Lower lobe of right lung (tissue), 2 donors: ENCODE data around the gene COL18A1. TPM values are rescaled to one million over a fixed set of nuclear protein-coding genes. Genes with fewer than 3 reads are reported as not detected.

Experiments
- ATAC-seq, 2 donors: fragments of 200-7000 bp; cut with Tn5 transposase; one replicate each; pipeline ENCODE4 v1.9.1; 2020 to 2022; ENCODE audit warnings: mild to moderate bottlenecking in 2 of 2, moderate library complexity in 2 of 2
- DNase-seq: peaks from one replicate; pipeline ENCODE4 v3.0.0-alpha.2; 2020
- H3K27ac ChIP-seq: fragments of 200-600 bp; one replicate; pipeline ENCODE4 v1.8.0; 2022
- H3K27me3 ChIP-seq: fragments of 200-600 bp; one replicate; pipeline ENCODE4 v1.8.0; 2022; ENCODE audit warnings: low read depth
- H3K36me3 ChIP-seq: fragments of 200-600 bp; one replicate; pipeline ENCODE4 v1.8.0; 2022; ENCODE audit warnings: mild to moderate bottlenecking
- H3K4me1 ChIP-seq: fragments of 200-600 bp; one replicate; pipeline ENCODE4 v1.8.0; 2022
- H3K4me3 ChIP-seq: fragments of 200-600 bp; one replicate; pipeline ENCODE4 v1.8.0; 2022; ENCODE audit warnings: mild to moderate bottlenecking
- H3K9me3 ChIP-seq: fragments of 200-600 bp; one replicate; pipeline ENCODE4 v1.8.0; 2022
- intact Hi-C: fragments of 100-400 bp; cut with DNase I; formaldehyde crosslinking; loops from one replicate; pipeline ENCODE4 v1.11.0; 2022
- total RNA-seq: library from RNA; stranded (reverse); fragmentation: NEBNext Ultra II Directional; extraction: Animal tissue kit (Norgen Biotek cat#: 25700); gene quantifications from one replicate; pipeline ENCODE4 v1.2.1, GENCODE V29; 2021
- TF ChIP-seq, protein P1 (sequence below): fragments of 200-600 bp; IDR thresholded peaks from one replicate; pipeline ENCODE4 v1.8.0; 2022; ENCODE audit warnings: antibody characterized with exemption, mild to moderate bottlenecking
- donor health status: DM: no; HTN: yes; CAD: no; lungs with severe emphysema.

Gene COL18A1
- total RNA-seq, 1 donor from 2014 or later = 45.1 TPM

- DNase-seq (no peak), ATAC-seq (no peak)
Measured at GRCh38 chr21:45480701-45481500, 75.9 kb downstream of the COL18A1 start.

GRCh38 chr21:45481566-45481965 lies 76.6 kb downstream of the COL18A1 start:
- ATAC-seq (no peak), DNase-seq (no peak)
- peaks cover 20% of the 10 kb centered on the region for H3K4me1 ChIP-seq
- H3K27ac ChIP-seq = no peak overlapping the region
- intact Hi-C loops = no loop called here
- TF ChIP-seq, protein P1, sequence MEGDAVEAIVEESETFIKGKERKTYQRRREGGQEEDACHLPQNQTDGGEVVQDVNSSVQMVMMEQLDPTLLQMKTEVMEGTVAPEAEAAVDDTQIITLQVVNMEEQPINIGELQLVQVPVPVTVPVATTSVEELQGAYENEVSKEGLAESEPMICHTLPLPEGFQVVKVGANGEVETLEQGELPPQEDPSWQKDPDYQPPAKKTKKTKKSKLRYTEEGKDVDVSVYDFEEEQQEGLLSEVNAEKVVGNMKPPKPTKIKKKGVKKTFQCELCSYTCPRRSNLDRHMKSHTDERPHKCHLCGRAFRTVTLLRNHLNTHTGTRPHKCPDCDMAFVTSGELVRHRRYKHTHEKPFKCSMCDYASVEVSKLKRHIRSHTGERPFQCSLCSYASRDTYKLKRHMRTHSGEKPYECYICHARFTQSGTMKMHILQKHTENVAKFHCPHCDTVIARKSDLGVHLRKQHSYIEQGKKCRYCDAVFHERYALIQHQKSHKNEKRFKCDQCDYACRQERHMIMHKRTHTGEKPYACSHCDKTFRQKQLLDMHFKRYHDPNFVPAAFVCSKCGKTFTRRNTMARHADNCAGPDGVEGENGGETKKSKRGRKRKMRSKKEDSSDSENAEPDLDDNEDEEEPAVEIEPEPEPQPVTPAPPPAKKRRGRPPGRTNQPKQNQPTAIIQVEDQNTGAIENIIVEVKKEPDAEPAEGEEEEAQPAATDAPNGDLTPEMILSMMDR = no peak
- no peaks in the 10 kb centered on the region for H3K27me3 ChIP-seq
- H3K36me3 ChIP-seq = peaks cover 24% of the 10 kb centered on the region
- H3K9me3 ChIP-seq = no peaks in the 10 kb centered on the region
- no peak overlapping the region for H3K4me3 ChIP-seq

More at GRCh38 chr21:45480701-45481500, 75.9 kb downstream of the COL18A1 start:
- Histone ChIP-seq H3K36me3 (peaks cover 28% of the 10 kb centered on the region), H3K27ac (no peak overlapping the region), H3K9me3 (no peaks in the 10 kb centered on the region), H3K27me3 (no peaks in the 10 kb centered on the region), H3K4me1 (peaks cover 20% of the 10 kb centered on the region), H3K4me3 (no peak overlapping the region)
- TF ChIP-seq, protein P1 = no peak
- intact Hi-C loops = no loop called here

DNA sequence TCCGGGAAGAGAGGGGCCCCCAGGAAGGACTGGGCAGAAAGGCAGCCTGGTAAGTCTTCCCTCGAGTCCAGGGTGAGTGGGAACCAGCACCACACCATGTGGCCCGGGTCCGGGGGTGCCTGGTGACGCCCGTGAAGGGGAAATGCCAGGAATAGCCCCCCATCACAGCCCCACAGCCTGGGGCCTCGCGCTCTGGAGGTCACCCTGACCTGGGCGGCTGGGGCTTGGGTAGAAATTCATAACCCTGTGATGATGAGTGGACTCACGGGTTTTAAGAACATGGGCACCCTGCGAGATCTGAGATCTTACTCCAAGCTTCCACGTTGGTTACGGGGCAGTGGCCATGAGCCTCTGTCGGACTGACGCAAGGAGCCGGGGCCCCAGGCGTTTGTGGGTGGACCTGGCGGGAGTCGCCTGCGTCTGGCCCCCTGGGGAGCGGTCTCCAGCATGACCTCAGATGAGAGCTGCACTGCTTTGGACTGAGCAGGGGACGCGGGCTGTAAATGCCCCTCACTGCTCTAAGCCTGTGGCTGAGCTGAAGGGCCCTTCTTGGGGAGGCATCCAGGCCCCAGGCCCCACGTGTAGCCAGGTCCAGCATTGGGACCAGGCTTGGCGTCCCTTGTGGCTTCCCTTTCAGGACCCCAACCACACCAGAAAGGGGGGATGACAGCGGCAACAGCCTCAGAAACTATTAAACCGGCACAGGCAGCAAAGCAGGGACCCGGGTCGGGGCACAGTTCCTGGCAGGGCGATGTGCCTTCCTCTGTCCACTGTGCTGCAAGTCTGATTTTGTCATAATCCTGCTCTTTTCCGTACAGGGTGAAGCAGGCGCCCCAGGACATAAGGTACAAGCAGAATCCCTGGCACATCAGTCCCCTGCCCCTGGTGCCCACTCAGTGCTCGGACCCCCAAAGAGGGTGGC lies 77.3 kb downstream of the COL18A1 start:
- intact Hi-C loops = no loop called here
- Histone ChIP-seq H3K27ac (peak overlapping the region; percentile 79), H3K4me3 (peak overlapping the region; percentile 27), H3K36me3 (peaks cover 28% of the 10 kb centered on the region), H3K27me3 (no peaks in the 10 kb centered on the region), H3K9me3 (no peaks in the 10 kb centered on the region), H3K4me1 (peaks cover 20% of the 10 kb centered on the region)
- no peak for DNase-seq
- TF ChIP-seq, protein P1 = no peak
- no peak for ATAC-seq

GRCh38 chr21:45482899-45483821 lies 78.2 kb downstream of the COL18A1 start:
- TF ChIP-seq, protein P1 = no peak
- no peaks in the 10 kb centered on the region for H3K9me3 ChIP-seq
- peaks cover 11% of the 10 kb centered on the region for H3K4me1 ChIP-seq
- H3K27me3 ChIP-seq = no peaks in the 10 kb centered on the region
- H3K36me3 ChIP-seq = peaks cover 25% of the 10 kb centered on the region
- peak overlapping the region; percentile 27 for H3K4me3 ChIP-seq
- ATAC-seq = peak in 1 of 2 donors; percentile 28
- intact Hi-C loops = no loop called here
- DNase-seq = peak; percentile 65
- H3K27ac ChIP-seq = peak overlapping the region; percentile 79

- TF ChIP-seq, protein P1 = no peak
- Histone ChIP-seq H3K4me1 (no peaks in the 10 kb centered on the region), H3K27me3 (no peaks in the 10 kb centered on the region), H3K4me3 (no peak overlapping the region), H3K27ac (no peak overlapping the region), H3K9me3 (no peaks in the 10 kb centered on the region), H3K36me3 (peaks cover 25% of the 10 kb centered on the region)
- intact Hi-C loops = no loop called here
- DNase-seq (no peak), ATAC-seq (no peak)
Measured at GRCh38 chr21:45484318-45484717, 79.4 kb downstream of the COL18A1 start.
